Stomach smooth muscle (tissue), 2 donors: ENCODE measurements around the gene STK32C.

Source experiments
- H3K27ac ChIP-seq: one replicate; pipeline ENCODE4 v1.7.0; 2013; ENCODE audit warnings: mild to moderate bottlenecking, low read length, inconsistent platforms
- H3K27me3 ChIP-seq, 2 donors: one replicate each; pipeline ENCODE4 v1.7.0; 2013; ENCODE audit warnings: low read length in 2 of 2; ENCODE audit not compliant: insufficient read depth in 2 of 2, control insufficient read depth in 1 of 2
- H3K36me3 ChIP-seq, 2 donors: one replicate each; pipeline ENCODE4 v1.7.0; 2013; ENCODE audit warnings: low read length in 2 of 2; ENCODE audit not compliant: control insufficient read depth in 2 of 2, insufficient read depth in 2 of 2
- H3K4me1 ChIP-seq: one replicate; pipeline ENCODE4 v1.7.0; 2013; ENCODE audit warnings: low read length; ENCODE audit not compliant: control insufficient read depth, insufficient read depth
- H3K4me3 ChIP-seq, 2 donors: one replicate each; pipeline ENCODE4 v1.7.0; 2013; ENCODE audit warnings: low read length in 2 of 2
- H3K9ac ChIP-seq, 2 donors: one replicate each; pipeline ENCODE4 v1.7.0; 2013; ENCODE audit warnings: low read length in 2 of 2, mild to moderate bottlenecking in 1 of 2
- H3K9me3 ChIP-seq, 2 donors: one replicate each; pipeline ENCODE4 v1.7.0; 2013; ENCODE audit warnings: low read length in 2 of 2; ENCODE audit not compliant: control insufficient read depth in 2 of 2
- donor health status: healthy.
- donor health status: Pancreatic carcinoma.

STK32C gene

GRCh38 chr10:132199268-132199853 lies 108.4 kb downstream of the STK32C start:
- Histone ChIP-seq H3K36me3 (no peaks in the 10 kb centered on the region), H3K4me1 (no peaks in the 10 kb centered on the region), H3K9ac (no peak overlapping the region), H3K27me3 (peaks cover 0 to 2% of the 10 kb centered on the region in 2 donors), H3K9me3 (no peaks in the 10 kb centered on the region), H3K27ac (no peak overlapping the region), H3K4me3 (no peak overlapping the region)

GRCh38 chr10:132198381-132199181 lies 109.2 kb downstream of the STK32C start:
- H3K4me3 ChIP-seq = no peak overlapping the region
- no peak overlapping the region for H3K27ac ChIP-seq
- H3K27me3 ChIP-seq = peaks cover 0 to 2% of the 10 kb centered on the region in 2 donors
- no peaks in the 10 kb centered on the region for H3K36me3 ChIP-seq
- no peak overlapping the region for H3K9ac ChIP-seq
- no peaks in the 10 kb centered on the region for H3K9me3 ChIP-seq
- no peaks in the 10 kb centered on the region for H3K4me1 ChIP-seq

GRCh38 chr10:132198068-132198370 lies 109.7 kb downstream of the STK32C start:
- H3K36me3 ChIP-seq = no peaks in the 10 kb centered on the region
- H3K27ac ChIP-seq = no peak overlapping the region
- peaks cover under 1 to 4% of the 10 kb centered on the region in 2 donors for H3K27me3 ChIP-seq
- no peaks in the 10 kb centered on the region for H3K4me1 ChIP-seq
- no peak overlapping the region for H3K9ac ChIP-seq
- no peak overlapping the region for H3K4me3 ChIP-seq
- no peaks in the 10 kb centered on the region for H3K9me3 ChIP-seq

- no peak overlapping the region for H3K27ac ChIP-seq
- H3K4me3 ChIP-seq = no peak overlapping the region
- H3K9ac ChIP-seq = no peak overlapping the region
- peaks cover 2 to 4% of the 10 kb centered on the region in 2 donors for H3K27me3 ChIP-seq
- no peaks in the 10 kb centered on the region for H3K9me3 ChIP-seq
- no peaks in the 10 kb centered on the region for H3K4me1 ChIP-seq
- no peaks in the 10 kb centered on the region for H3K36me3 ChIP-seq
Observed at GRCh38 chr10:132197271-132198067, 110.3 kb downstream of the STK32C start.

- Histone ChIP-seq H3K27ac (no peak overlapping the region), H3K9ac (no peak overlapping the region), H3K4me1 (no peaks in the 10 kb centered on the region), H3K4me3 (no peak overlapping the region), H3K27me3 (peaks cover 2 to 4% of the 10 kb centered on the region in 2 donors), H3K36me3 (no peaks in the 10 kb centered on the region), H3K9me3 (no peaks in the 10 kb centered on the region)
Observed at GRCh38 chr10:132196178-132197113, 111.3 kb downstream of the STK32C start.

GRCh38 chr10:132195366-132196075 lies 112.2 kb downstream of the STK32C start:
- Histone ChIP-seq H3K4me3 (no peak overlapping the region), H3K36me3 (no peaks in the 10 kb centered on the region), H3K27ac (no peak overlapping the region), H3K9me3 (no peaks in the 10 kb centered on the region), H3K9ac (no peak overlapping the region), H3K27me3 (peaks cover 2 to 4% of the 10 kb centered on the region in 2 donors), H3K4me1 (no peaks in the 10 kb centered on the region)

- Histone ChIP-seq H3K9ac (no peak overlapping the region), H3K36me3 (no peaks in the 10 kb centered on the region), H3K9me3 (no peaks in the 10 kb centered on the region), H3K4me3 (no peak overlapping the region), H3K4me1 (no peaks in the 10 kb centered on the region), H3K27me3 (peaks cover 4 to 5% of the 10 kb centered on the region in 2 donors), H3K27ac (no peak overlapping the region)
Observed at GRCh38 chr10:132194726-132195125, 113.0 kb downstream of the STK32C start.

- H3K9ac ChIP-seq = no peak overlapping the region
- H3K9me3 ChIP-seq = no peaks in the 10 kb centered on the region
- peaks cover 6 to 12% of the 10 kb centered on the region in 2 donors for H3K27me3 ChIP-seq
- H3K27ac ChIP-seq = no peak overlapping the region
- H3K36me3 ChIP-seq = no peaks in the 10 kb centered on the region
- no peak overlapping the region for H3K4me3 ChIP-seq
- H3K4me1 ChIP-seq = no peaks in the 10 kb centered on the region
Observed at GRCh38 chr10:132193907-132194552, 113.7 kb downstream of the STK32C start.

GRCh38 chr10:132192991-132193665 lies 114.6 kb downstream of the STK32C start:
- H3K9ac ChIP-seq = no peak overlapping the region
- no peak overlapping the region for H3K27ac ChIP-seq

More at GRCh38 chr10:132192991-132193665, 114.6 kb downstream of the STK32C start:
- Histone ChIP-seq H3K9me3 (no peaks in the 10 kb centered on the region), H3K4me1 (peaks cover 2% of the 10 kb centered on the region), H3K27me3 (peaks cover 14 to 21% of the 10 kb centered on the region in 2 donors), H3K4me3 (no peak overlapping the region), H3K36me3 (no peaks in the 10 kb centered on the region)
